GM18858 (cell line): Measurements from ENCODE around the gene TBCA.
A peak's percentile ranks its signal among the peaks of the same experiment; 100 is the strongest.

Experiments used
- ATAC-seq: cut with Tn5 transposase; IDR thresholded peaks from one replicate; pipeline ENCODE4 v1.9.1; 2021; ENCODE audit not compliant: unreplicated experiment

The TBCA gene

DNA sequence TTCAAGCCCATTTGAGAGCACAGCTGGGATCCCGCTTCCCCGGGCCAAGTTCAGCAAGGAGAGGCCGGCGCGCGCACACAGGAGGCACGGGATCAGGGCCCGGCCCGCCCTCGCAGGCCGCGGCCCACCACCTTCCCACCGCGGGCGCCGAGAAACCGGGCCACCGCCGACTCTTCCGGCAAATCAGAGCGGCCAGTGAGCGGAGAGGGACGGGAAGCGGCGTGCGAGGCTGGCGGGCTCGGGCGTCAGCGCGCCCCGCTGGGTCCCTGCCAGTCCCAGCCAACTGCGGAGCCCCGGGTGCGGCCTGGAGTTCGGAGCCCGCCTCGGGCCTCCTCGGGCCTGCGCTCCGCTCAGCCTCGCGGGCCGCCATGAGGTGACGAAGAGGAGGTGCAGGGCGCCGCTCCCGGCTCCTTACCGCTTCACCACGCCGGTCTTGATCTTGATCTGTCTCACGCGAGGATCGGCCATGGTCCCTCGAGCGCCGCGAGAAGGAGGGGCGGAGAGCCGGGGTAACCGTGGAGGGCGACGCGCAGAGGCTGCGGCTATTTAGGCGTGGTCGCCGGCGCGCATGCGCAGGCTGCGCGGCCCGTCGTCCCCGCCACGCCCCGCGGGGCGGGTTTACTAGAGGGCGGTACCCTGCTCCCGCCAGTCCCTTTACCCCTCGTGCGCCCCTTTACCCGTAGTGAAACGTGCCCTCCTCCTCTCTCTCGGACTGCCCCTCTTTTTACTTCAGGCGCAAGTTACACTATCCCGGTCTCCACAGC lies at the start of gene TBCA:
TSS of gene TBCA (minus strand) at position 550 of the 764 bp plus-strand sequence. CDS start at position 468, 82 bp downstream.
- ATAC-seq: peak; percentile 86

DNA sequence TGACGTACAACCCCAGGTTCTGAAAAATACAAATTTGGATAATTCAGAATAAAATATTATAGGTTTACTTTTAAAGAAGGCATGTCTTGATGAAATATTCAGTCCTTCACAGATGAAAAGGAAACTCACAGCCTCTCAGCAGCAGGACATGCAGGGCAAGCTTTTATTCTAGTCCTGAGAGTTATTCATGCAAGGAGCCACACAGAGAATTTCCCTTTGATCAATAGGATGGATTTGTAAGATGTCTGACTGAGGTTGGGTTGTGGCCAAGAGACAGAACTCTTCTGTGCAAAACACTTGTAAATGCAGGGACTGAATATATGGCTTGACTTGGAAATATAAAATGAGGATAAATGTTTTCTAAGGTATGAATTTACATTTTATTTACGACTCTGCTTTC lies 48.8 kb upstream of the TBCA start:
- no peak for ATAC-seq

DNA sequence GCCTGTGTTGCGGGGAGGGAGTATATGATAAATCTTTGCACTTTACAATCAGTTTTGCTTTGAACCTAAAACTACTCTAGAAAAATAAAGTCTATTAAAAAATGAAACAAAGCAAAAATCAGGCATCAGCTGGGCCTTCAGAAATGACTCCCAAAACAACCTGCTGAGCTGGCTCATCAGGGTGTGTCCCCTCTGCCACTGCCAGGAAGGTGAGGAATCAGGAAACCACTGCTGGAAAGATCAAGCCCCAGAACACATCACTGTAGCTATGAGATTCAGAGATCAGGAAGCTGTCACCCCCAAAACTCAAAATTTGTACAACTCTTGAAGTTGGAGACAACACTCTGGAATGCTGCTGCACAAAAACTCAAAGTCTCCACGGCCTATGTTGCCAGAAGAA lies 40.5 kb upstream of the TBCA start:
- no peak for ATAC-seq

DNA sequence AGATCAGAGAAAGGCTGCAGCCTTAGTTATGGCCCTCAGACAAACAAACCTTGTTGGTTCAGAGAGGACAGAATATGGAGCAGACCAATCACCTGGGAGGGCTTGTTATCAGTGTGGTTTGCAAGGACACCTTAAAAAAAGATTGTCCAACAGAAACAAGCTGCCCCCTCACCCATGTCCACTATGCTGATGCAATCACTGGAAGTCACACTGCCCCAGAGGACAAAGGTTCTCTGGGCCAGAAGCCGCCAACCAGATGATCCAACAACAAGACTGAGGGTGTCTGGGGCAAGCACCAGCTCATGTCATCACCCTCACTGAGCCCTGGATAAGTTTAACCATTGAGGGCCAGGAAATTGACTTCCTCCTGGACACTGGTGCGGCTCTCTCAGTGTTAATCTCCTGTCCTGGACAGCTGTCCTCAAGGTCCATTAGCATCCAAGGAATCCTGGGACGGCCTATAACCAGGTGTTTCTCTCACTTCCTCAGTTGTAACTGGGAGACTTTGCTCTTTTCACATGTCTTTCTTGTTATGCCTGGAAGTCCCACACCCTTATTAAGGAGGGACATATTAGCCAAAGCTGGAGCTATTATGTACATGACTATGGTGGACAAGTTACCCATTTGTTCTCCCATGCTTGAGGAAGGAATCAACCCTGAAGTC lies 36.9 kb upstream of the TBCA start:
- no peak for ATAC-seq

- ATAC-seq: no peak
Measured at GRCh38 chr5:77806213-77806843, 30.2 kb upstream of the TBCA start.

- no peak for ATAC-seq
Measured at GRCh38 chr5:77798456-77798855, 22.3 kb upstream of the TBCA start.

DNA sequence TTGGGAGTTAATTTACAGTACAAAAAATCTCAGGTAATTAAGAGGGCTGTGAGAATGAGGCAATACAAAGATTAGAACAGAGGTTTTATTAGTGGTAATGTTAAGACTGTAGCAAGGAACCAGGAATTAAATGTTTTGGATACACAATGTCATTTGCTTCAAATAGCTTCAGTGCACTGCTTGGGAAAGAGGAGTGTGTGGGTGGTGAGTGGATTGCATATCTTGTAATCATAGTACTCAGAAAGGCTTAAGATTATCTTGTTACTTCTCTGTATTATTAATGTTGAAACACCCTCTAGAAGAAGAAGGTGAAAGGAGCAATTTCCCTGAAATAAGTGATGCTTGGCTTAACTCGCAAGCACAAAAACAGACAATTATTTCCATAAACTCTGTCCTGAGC lies 21.0 kb upstream of the TBCA start:
- ATAC-seq: no peak

DNA sequence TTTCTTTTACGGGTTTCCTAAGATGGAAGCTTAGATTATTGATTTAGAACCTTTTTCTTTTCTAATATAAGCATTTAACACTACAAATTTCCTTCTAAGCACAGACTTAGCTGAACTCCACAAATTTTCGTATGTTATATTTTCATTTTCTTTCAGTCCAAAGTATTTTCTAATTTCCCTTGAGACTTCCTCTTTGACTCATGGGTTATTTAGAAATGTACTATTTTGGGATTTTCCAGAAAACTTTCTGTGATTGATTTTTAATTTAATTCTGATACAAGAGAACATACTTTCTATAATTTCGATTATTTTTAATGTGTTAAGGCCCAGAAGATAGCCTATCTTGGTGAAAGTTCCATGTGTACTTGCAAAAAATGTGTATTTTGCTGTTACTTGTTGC lies 19.7 kb upstream of the TBCA start:
- ATAC-seq: no peak

DNA sequence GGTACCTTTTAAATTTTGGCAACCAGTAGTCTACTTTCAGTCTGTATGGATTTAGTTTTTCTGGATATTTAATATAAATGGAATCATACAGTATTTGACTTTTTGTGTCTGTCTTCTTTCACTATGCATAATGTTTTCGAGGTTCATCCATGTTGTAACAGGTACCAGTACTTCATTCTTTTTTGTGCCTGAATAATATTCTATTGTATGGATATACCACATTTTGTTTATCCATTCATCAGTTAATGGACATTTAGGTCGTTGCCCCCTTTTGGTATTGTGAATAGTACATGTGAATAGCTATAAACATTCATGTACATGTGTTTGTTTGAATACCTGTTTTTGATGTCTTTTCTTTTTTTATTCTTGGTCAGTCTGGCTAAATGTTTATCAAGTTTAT lies 19.1 kb upstream of the TBCA start:
- no peak for ATAC-seq

DNA sequence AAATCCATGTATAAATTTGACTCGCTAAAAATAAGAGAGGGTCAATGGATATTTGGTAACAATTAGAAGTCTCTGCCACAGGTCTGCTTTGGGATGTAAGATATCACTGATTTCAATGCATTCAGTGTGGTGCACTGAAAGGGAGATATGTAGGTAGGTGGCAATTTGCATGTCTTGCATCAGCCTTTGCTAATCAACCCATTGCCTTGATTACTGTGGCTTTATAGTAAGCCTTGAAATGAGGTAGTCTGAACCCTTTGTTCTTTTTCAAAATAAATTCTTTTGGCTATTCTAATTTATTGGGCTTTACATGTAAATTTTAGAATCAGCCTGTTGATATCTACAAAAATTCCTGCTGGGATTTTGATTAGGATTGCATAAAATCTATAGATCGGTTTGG lies 15.8 kb upstream of the TBCA start:
- no peak for ATAC-seq

DNA sequence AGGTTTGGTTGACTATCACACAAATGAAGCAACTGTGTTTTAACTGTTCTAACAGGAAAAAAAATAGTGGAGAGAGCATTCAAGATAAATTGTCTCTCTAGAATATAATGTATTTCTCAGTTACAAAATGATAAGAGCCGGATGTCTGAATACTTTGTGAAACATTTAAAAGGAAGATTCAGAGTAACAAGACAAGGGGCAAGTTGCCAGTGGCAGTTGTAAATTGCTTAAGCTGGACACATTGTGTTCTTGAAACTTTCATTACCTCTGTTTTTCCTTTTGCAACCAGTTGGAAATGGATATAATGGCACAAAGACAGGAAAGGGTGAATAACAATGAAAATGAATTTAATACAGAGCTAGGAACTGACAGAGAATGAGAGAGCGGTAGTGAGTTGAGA lies 15.2 kb upstream of the TBCA start:
- no peak for ATAC-seq

DNA sequence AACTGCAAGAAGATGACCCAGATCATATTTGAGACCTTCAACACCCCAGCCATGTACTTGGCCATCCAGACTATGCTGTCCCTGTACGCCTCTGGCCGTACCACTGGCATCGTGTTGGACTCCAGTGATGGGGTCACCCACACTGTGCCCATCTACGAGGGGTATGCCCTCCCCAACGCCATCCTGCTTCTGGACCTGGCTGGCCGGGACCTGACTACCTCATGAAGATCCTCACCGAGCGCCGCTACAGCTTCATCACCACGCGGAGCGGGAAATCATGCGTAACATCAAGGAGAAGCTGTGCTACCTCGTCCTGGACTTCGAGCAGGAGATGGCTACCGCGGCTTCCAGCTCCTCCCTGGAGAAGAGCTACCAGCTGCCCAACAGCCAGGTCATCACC lies 9.1 kb upstream of the TBCA start:
- ATAC-seq: no peak

- no peak for ATAC-seq
Measured at GRCh38 chr5:77784735-77785134, 8.6 kb upstream of the TBCA start.

GRCh38 chr5:77781076-77781475 lies 4.9 kb upstream of the TBCA start:
- no peak for ATAC-seq

DNA sequence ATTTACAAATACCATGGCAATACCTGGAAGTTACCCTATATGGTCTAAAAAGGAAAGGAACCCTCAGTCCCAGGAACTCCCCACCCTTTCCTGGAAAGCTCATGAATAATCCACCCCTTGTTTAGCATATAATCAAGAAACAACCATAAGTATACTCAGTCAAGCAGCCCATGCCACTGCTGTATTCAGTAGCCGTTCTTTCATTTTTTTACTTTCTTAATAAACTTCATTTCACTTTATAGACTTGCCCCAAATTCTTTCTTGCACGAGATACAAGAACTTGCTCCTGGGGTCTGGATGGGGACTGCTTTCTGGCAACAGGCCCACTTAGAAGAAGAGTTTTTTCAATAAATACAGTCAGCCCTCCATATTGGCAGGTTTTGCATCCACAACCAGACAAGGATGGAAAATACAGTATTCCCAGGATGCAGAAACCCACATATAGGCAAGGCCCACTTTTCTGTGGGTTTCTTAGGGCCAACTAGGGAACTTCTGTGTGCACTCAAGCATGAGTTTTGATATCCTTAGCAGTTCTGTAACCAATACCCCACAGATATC lies 2.8 kb upstream of the TBCA start:
- ATAC-seq: no peak

DNA sequence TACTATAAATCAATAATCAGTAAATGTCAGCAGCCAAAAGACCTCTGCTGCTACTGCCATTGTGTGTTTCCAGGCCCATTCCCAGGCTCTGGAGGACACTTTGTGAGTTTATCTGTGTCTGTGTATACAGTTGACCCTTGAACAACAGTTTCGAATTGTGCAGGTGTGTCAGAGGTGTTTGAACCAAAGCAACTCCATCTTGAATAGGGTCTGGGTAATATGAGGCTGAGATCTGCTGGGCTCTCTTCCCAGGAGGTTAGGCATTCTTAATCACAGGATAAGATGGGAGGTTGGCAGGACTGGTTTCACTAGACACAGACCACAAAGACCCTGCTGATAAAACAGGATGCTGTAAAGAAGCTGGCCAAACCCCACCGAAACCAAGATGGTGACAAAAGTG lies 2.3 kb upstream of the TBCA start:
- no peak for ATAC-seq

- no peak for ATAC-seq
Measured at GRCh38 chr5:77777911-77778310, 1.8 kb upstream of the TBCA start.

GRCh38 chr5:77777281-77777892 lies 1.2 kb upstream of the TBCA start:
- ATAC-seq: no peak

GRCh38 chr5:77776554-77777206 lies 541 bp upstream of the TBCA start:
- peak; percentile 7 for ATAC-seq

GRCh38 chr5:77774981-77775789 lies 954 bp downstream of the TBCA start:
- ATAC-seq: peak; percentile 2
